Lower leg skin (tissue), 4 donors: Measurements from ENCODE around the gene R3HDM4. TPM values are rescaled to one million over a fixed set of nuclear protein-coding genes. Genes with fewer than 3 reads are reported as not detected.

Experiments
- DNase-seq, 2 donors: peaks; one replicate each; pipeline ENCODE4 v3.0.0-alpha.2; 2019; ENCODE audit warnings: low spot score in 2 of 2
- H3K4me3 ChIP-seq: fragments of 200-600 bp; sonication (generic); 2 replicates; pipeline ENCODE4 v1.5.1; 2017; ENCODE audit warnings: mild to moderate bottlenecking, low read depth; ENCODE audit not compliant: poor library complexity, severe bottlenecking
- CTCF ChIP-seq, 3 donors: fragments of 450-650 bp; IDR thresholded peaks; one replicate each; pipeline ENCODE4 v1.5.1; 2016; ENCODE audit warnings: antibody characterized with exemption in 3 of 3, mild to moderate bottlenecking in 3 of 3, moderate library complexity in 2 of 3
- POLR2A ChIP-seq, 2 donors: fragments of 450-650 bp; IDR thresholded peaks; one replicate each; pipeline ENCODE4 v1.6.1; 2016 to 2017; ENCODE audit warnings: antibody characterized with exemption in 2 of 2, mild to moderate bottlenecking in 1 of 2, moderate library complexity in 1 of 2
- WGBS, 2 donors: methylation state at CpG; one replicate each; pipeline ENCODE4 v1.1.5; 2018; 5-methylcytosine and 5-hydroxymethylcytosine counted together
- intact Hi-C: fragments of 100-400 bp; cut with DNase I; formaldehyde crosslinking; loops from one replicate; pipeline ENCODE4 v1.15.0; 2023; ENCODE audit warnings: low total_unique reads
- total RNA-seq, 4 donors: library from RNA; depleted of rRNA; stranded (reverse); fragments of >200 nt; gene quantifications; one replicate each; pipeline ENCODE4 v1.1.0, GENCODE V29; 2016

The R3HDM4 gene
- total RNA-seq, 4 donors from 2014 or later, result 58.1 to 75.6 (median 65.8) TPM

- DNase-seq, result no peak
- TF ChIP-seq POLR2A (IDR thresholded peaks at IDR 0.05) (no peak), CTCF (IDR thresholded peaks at IDR 0.05) (no peak)
- no peak overlapping the region for H3K4me3 ChIP-seq
- intact Hi-C loops, result no loop called here
- 83 to 84% methylated on average over 19 to 34 of the region's 34 CpGs for WGBS, 2 donors
Observed at GRCh38 chr19:868458-869244, 44.4 kb downstream of the R3HDM4 start.

GRCh38 chr19:867855-868457 is 45.1 kb downstream of the R3HDM4 start:
- DNase-seq, result no peak
- intact Hi-C loops, result no loop called here
- no peak for TF ChIP-seq CTCF (IDR thresholded peaks at IDR 0.05)
- no peak for TF ChIP-seq POLR2A (IDR thresholded peaks at IDR 0.05)
- H3K4me3 ChIP-seq, result no peak overlapping the region
- 92 to 93% methylated on average over 24 to 39 of the region's 39 CpGs for WGBS, 2 donors

DNA sequence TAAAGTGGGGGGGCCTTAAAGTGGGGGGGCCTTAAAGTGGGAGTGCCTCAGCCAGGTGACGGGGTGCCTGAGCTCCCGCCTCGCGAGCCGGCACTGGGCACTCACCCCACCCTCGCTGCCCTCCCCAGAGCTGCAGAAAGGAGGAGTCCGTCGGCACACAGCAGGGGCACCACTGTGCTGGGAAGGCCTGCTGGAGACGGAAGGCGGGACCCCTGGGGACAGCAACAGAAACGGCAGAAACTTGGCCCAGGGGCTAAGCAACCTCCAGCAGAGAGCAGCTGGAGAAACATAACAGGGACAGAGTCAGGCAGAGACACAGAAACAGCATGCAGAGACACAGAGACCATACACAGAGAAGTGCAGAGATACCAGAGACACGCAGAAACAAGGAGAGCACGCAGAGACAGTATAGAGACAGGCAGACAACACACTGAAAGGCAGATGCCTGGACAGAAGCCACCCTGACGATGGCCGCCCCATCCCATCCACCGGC is 45.7 kb downstream of the R3HDM4 start:
- TF ChIP-seq CTCF (IDR thresholded peaks at IDR 0.05), result no peak
- TF ChIP-seq POLR2A (IDR thresholded peaks at IDR 0.05), result no peak
- intact Hi-C loops, result no loop called here
- DNase-seq, result no peak
- no peak overlapping the region for H3K4me3 ChIP-seq
- WGBS, 2 donors, result 68 to 77% methylated on average over 15 to 16 of the region's 16 CpGs

GRCh38 chr19:866769-867300 is 46.2 kb downstream of the R3HDM4 start:
- WGBS, 2 donors, result 77 to 84% methylated on average over 35 to 38 of the region's 38 CpGs
- intact Hi-C loops, result no loop called here
- no peak overlapping the region for H3K4me3 ChIP-seq
- TF ChIP-seq POLR2A (IDR thresholded peaks at IDR 0.05) (no peak), CTCF (IDR thresholded peaks at IDR 0.05) (no peak)
- DNase-seq, result no peak

DNA sequence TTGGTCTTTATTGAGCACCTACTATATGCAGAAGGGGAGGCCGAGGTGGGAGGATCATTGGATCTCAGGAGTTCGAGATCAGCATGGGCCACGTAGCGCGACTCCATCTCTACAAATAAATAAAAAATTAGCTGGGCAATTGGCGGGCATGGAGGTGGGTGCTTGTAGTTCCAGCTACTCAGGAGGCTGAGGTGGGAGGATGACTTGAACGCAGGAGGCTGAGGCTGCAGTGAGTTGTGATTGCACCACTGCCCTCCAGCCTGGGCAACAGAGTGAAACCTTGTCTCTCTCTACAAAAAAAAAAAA is 49.8 kb downstream of the R3HDM4 start:
- intact Hi-C loops, result no loop called here
- WGBS, 2 donors, result 75% methylated on average over 7 of the region's 7 CpGs
- H3K4me3 ChIP-seq, result no peak overlapping the region

More for the DNA sequence above, 49.8 kb downstream of the R3HDM4 start:
- TF ChIP-seq CTCF (IDR thresholded peaks at IDR 0.05), result no peak
- TF ChIP-seq POLR2A (IDR thresholded peaks at IDR 0.05), result no peak
- DNase-seq, result no peak
